Cerebellar cortex (tissue), 1 donor: ENCODE data around the gene TMEM147.

ENCODE experiments used
- DNase-seq: peaks from one replicate; pipeline ENCODE4 v3.0.0-alpha.2; 2015; ENCODE audit warnings: low spot score

Gene TMEM147, protein sequence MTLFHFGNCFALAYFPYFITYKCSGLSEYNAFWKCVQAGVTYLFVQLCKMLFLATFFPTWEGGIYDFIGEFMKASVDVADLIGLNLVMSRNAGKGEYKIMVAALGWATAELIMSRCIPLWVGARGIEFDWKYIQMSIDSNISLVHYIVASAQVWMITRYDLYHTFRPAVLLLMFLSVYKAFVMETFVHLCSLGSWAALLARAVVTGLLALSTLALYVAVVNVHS

DNA sequence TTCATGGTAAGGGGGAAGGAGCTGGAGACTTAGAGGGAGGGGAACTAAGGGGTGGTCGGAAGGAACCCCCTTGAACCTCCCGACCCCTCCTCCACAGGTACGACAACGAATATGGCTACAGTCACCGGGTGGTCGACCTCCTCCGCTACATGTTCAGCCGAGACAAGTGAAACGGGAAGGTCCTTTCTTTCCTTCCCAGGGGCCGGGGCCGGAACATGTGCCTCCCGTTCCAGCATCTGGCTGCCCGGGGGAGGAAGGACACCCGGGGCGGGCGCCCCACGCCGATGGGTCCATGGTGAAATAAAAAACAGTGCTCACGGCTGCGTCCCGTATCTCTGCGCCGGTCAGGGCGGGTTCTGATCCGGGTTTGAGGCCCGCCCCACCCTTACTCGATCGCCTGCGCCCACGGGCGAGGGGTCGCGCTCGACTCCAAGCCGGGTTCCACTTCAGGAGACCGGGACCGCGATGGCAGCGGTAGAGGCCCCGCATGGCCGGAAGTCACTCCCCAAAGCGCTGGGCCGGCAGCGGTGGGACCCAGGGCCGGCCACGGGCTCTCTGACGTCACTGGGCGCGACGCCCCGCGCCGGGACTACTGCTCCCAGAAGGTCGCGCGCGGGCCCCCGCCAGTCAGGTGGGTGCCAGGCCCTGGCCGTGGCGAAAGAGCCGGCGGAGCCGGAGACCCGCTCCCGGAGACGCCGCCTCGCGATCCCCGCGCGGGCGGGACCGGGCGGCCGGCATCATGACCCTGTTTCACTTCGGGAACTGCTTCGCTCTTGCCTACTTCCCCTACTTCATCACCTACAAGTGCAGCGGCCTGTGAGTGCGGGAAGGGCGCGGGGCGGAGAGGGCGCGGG, at the start of gene TMEM147:
TMEM147 (plus strand) TSS at position 626 of the 854 bp plus-strand sequence; CDS start at position 740, 114 bp downstream.
- DNase-seq = peak; percentile 84

DNA sequence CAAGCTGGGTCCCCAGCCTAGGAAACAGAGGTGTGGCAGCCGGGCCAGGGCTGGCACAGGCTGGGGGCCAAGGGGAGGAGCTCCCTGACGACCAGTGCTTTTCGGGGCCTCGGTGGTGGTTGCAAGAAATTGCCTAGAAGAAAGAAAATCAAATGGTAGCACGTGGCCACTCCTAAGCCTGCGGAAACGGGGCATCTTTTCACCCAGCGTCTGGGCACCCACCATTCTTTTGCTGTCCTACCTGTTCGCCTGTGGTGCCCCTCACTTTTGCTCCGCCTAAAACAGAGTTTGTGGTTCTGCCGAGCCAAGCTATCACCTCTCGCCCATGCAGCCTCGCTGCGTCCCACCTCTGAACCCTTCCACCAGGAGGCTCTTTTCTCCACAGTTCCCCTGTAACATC, 48.0 kb upstream of the TMEM147 start:
- DNase-seq = no peak

DNA sequence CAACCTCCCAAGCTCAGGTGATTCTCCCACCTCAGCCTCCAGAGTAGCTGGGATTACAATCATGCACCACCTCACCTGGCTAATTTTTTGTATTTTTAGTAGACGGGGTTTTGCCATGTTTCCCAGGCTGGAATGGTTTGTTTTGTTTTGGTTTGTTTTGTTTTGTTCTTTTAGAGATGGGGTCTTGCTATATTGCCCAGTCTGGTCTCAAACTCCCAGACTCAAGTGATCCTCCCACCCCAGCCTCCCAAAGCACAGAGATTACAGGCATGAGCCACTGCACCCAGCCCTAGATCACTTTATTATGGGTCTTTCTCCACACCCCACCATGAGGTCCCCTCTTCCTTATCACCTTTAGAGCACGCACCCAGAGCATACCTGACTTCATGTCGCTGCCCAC, 47.2 kb upstream of the TMEM147 start:
- no peak for DNase-seq

DNA sequence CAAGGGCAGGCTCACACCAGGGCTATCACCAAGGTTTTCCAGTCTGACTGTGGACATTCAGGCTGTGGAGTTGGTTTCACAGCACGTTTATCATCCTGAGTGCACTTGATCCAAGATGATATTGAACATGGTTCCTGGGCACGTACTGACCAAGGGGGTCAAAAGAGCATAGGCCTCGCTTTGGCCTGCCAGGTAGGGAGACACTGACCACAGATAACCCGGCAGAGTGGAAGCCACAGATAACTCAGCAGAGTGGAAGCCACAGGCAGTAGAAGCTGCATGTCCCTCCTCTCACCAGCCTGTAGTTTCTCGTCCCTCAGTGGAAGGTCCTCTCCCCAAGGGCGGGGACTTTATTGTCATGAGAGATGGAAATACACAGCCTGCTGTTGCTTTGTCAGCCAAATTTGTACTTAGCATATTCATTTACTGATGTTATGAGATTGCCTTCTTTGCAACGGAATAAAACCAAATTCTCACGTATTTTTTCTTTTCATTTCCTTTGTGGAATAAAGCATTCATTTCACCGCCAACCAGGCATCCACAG, 46.4 kb upstream of the TMEM147 start:
- no peak for DNase-seq

DNA sequence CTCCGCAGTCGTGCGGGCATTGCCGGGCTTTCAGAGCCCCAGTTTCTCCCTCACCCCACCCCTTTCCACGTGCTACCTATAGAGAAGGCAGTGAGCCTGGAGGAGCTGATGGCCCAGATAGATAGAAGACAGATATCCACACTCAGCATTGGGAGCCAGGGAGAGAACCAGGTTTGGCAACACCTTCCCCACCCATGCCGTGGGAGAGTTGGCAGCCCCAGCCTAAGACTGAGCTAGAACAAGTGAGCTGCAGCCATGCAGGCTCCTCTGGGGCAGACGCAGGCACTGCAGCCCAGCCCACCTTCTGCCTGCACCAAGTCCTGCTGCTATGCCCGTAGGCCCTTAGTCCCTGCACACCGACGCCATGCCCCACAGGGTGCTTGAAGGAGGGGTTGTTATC, 44.8 kb upstream of the TMEM147 start:
- DNase-seq = no peak

DNA sequence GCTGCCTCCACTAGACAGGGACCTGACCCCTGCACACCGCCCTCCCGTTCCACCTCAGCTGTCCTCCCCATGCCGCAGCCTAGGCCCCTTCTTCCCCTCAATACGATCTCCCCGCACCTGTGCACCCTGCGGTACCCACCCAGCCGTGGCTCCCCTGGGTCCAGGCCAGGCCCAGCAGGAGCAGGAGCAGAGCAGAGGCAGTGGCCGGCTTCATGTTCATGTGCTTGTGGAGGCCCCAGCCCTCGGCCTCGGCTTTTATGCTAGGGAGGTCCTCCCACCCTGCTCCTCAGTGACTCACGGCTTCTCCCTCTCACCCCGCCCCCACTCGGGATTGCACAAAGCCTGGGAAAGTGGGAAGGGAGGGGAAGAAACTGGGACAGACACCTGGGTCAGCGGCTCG, 43.7 kb upstream of the TMEM147 start:
- no peak for DNase-seq

DNA sequence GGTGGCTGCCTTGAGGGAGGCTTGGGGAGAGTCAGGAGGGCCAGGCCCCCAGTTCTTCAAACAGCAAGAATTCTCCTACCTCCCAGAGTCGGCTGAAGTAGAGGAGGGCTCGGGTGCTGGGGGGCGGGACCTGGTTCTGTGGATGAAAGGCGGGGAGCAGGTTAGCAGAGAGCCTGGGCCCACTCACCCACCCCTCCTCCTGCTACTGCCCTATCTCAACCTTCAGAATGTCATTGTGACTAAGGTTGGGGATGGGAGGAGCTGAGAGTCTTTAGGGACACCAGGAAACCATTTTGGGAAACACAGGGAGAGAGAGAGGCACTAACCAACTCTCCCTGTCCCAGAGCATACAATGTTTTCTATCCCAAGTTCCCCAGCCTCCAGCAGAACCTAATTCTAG, 42.7 kb upstream of the TMEM147 start:
- DNase-seq = no peak

DNA sequence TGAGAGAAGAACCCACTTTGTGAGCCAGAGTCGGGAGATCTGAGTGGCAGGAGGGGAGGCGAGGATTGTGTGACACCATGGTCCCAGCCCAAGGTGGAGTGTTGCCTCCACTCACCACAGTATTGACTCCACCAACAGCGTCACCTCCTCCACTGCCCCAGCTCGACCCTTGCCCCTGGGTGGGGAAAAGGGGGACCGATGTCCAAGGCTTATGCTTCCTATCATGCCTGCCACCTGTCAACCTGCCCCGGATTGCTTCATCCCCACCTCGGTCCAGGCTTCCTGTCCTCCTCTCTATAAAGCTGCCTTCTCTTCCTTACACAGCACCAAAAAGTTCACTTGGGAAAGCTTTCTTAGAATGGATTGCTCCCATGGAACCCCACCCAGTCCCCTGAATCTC, 39.4 kb upstream of the TMEM147 start:
- no peak for DNase-seq

DNA sequence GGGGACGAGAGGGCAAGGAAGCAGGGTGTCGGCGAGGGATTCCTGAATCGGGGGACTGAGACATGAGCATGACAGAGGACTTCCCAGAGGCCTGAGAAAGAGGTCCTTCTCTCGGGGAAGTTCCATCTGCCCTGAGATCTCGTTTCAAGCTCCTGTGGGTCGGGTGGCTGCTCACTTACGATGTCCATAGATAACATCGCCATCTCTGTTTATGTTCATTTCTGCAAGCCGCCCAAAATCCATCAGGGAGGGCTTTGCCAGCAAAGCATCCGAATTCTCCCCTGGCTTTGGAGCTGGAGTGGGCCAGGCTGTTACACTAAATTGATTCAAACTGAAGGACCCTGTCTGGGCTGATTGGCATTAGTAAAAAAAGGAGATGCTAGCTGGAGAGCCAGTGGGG, 37.9 kb upstream of the TMEM147 start:
- no peak for DNase-seq

DNA sequence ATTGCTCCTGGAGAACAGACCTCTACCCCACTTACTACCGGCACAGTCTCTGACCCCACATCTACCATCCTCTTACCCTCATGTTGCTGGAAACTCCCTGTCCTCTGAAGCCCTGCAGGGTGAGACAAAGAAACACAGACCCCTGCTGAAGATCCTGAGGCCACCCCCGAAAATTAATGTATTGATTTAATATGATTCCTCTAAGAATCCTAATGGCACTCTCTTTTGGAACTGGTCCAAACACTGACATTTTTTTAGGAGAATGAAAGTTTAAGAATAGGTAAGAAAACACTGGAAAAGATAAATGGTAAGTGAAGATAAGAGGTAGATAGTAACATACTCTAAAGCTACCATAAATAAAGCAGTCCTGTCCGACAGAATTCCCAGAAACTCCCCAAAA, 37.3 kb upstream of the TMEM147 start:
- no peak for DNase-seq

DNA sequence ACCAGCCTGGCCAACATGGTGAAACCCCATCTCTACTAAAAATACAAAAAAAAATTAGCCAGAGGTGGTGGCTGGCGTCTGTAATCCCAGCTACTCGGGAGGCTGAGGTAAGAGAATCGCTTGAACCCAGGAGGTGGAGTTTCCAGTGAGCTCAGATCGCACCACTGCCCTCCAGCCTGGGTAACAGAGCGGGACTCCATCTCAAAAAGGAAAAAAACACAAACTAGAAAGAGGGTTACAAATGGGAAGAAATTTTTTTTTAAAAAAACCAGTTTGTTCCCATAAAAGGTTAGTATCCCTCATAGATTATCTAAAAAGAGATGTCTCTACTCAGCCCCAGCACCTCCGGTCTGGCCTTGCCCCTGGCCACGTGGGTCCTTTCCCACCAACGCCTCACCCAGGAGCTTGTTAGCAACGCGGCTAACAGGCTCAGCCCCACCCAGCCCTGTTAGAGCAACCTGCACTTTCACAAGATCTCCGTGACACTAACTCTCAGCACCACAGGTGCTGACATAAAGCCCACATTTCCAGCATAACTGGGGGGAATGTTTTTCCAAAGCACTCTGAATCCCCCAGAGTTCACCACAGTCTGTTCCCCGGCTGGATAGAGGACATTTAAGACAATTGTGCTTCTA, 36.3 kb upstream of the TMEM147 start:
- DNase-seq = peak; percentile 16

DNA sequence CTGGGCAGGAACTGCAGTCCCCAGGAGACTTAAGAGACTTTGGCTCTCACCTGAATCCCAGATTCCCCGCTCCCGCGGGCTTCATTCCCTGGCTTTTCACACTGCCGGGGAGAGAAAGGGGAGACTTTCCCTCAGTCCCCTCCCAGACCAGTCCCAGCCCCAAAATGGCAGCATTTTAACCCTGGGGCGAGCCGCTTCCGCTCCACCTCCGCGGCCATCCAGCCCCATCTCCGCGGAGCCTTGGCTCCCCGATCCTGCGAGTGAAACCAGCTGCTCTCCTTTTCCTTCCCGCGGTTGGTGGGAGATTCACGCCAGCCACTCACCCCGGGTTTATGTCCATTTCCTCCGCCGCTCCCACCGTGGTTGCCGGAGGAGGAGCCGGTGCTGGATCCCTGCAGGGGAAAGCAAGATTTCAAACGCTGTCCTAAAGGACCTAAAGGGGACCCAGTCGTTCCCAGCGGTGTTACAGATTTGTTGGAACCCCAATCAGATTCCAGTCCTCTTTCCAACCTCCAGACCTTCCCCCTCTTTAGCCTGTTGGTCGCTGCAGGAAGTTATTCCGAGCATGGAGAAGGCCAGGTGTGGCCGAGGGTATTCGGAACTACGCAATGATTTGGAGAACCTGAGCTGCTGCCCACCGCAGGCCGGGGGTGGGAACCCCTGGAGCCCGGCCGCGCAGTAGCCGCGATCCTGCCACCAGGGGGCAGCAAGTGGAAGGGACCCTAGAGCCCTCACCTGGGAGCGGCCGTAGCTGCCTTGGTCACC, 35.4 kb upstream of the TMEM147 start:
- peak; percentile 66 for DNase-seq

DNA sequence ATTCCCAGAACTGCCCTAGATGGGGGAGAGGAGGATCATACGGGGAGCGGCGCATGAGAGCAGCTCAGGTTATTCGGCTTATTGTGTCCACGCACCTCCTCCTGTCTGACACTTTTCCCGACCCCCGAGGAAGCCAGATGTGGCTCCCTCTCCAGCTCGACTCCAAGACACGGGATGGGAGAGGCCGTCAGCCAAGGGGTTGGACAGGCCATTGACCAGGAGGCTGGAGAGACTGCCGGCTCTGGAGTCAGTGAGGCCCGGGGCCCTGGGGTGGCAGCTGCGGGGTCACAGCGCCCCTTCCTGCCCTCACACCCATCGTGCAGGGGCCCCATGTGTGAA, 34.8 kb upstream of the TMEM147 start:
- no peak for DNase-seq

DNA sequence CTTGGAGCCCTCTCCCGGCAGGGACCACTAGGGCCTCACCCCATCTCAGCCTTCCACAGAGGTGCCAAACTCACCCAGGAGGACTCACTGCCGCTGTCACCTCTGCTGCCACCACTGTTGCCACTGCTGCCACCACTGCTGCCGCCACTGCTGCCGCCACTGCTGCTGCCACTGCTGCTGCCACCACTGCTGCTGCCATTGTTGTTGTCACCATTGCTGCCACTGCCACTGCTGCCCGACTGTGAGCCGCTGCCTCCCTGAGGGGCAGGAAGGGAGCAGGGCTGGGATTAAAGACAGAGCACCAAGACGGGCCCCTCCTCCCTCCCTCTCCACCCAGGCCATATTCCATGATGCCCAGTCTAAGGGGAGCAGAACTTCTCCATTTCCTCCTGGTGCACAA, 34.1 kb upstream of the TMEM147 start:
- DNase-seq = no peak

DNA sequence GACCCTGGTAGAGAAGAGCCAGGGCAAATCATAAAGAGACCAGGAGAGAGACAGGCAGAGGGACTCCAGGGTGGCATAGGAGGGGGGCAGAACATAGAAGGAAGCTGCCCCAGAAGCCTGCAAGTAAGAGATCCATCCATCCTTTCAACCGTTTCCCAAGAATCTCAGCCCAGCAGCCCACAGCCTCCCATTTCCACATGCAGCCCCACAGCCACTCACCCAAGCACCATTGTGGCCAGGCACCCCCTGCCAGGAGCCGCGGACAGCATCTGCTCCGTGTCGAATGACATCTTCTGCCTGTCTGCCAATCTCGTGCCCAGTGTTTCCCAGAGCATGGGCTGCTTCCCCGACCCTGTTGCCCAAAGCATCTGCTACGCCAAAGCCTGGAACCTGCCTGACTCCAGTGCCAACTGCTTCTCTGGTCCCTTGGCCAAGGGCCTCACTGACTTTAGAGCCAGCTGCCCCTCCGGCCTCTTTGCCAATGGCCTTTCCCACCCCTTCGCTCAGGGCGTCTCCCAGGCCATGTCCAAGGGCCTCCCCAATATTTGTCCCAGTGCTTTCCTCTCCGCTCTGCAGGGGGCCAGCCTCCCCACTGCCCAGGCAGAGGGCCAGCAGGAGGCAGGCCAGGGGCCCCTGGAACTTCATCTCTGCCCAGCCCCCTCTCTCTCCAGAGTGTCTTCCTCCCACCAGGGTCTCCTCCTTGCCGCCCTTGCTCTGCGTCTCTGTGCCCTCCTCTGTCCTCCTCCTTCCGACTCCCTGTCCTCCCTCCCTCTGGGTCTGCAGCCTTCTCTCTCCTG, 32.4 kb upstream of the TMEM147 start:
- no peak for DNase-seq

DNA sequence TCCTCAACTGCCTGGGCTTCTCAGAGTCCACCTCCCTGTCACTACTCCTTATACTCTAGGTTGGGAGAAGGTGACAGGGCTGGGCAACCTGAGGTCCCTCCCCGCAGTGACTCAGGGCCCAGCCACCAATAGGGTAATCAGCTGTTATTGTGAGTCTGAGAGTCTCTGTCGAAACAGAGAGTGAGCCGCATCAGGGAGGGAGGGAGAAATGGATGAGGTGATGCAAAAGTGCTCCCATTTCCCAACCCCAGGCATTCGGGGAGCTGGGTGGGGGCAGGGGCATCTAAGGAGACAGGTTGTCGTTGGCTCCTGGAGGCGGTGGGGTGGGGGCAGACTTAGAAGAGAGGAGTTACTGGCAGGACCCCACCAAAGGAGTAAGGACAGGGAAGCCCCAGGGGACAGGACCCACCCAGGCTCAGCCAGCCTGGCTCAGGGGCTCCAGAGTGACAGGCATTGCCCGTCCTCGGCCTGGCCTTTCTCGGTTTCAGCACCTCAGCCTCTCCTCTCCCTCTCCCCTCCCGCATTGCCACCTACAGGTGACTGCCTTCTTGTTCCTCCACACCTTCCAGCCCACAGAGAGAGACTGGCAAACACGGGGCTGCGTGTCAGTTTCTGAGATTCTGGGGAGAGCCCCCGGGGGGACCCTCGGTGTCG, 31.7 kb upstream of the TMEM147 start, which contains the start of gene DMKN:
DMKN (minus strand) TSS at position 22 of the 654 bp plus-strand sequence. CDS start 174 bp downstream, outside the sequence.
- peak; percentile 27 for DNase-seq

DNA sequence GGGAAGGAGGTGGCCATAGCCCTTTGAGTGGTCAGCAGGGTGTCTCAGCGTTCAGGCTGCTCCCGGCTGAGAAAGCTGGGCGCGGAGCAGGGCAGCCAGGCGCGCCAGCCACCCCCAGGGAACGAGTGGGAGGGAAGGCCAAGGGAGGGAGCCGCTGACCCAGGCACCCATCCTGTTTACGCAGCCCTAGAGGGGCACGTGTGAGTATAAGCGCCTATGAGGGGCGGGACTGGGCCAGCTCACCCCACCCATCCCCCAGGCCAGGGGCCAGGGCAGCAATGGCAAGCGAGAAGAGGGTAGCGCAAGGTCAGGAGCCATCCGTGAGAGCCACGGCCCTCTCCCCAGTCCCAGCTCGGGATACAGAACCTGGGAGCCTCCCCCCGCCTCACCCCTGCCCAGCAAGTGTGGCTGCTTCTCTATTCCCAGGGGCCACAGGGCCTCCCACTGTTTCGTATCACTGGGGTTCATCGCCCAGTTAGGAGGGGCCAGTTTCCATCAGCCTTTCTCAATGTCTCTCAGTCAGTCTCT, 31.1 kb upstream of the TMEM147 start:
- no peak for DNase-seq

DNA sequence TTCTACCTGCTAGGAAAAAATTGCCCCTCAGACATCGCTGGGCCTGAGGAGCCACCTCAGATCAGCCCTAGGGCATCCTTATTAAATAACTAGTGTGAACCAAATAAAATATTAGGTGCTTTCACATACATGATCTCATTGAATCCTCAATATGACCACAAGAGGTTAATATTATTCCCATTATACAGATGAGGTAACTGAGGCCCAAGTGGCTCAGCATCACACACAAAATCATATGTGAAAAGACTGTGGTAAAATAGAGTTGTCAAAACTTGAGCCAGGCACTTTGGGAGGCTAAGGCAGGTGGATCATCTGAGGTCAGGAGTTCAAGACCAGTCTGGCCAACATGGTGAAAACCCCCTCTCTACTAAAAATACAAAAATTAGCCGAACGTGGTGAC, 29.1 kb upstream of the TMEM147 start:
- no peak for DNase-seq

DNA sequence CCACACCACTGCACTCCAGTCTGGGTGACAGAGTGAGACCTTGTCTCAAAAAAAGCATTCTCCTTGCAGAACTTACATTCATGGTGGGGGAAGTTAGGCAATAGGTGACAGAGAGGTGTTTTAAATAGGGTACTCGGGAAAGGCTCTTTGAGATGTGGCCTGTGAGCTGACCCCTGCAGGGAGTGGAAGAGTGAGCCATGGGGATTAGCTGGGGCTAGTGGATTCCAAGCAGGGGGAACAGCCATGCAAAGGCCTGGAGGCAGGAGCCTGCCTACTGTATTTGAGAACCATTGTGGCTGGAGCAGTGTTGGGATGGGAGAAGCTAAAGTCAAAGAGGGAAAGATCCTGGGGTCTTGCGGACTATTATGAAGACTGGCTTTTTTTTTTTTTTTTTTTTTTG, 28.1 kb upstream of the TMEM147 start:
- no peak for DNase-seq

DNA sequence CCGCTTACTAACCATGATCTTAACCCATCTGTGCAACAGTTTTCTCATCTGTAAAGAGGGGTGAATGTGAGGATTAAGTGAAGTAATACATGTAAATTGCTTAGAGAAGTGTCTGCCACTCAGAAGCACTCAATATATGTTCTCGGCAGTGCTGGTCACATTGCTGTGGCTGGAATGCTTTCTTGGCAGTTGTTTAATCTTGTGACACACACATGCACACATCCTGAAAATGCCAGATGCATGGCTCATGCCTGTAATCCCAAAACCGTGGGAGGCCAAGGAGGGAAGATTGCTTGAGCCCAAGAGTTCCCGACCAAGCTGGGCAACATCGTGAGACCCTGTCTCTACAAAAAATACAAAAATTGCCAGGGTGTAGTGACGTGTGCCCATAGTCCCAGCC, 27.1 kb upstream of the TMEM147 start:
- DNase-seq = peak; percentile 24
